WERI-Rb-1 (cell line): ENCODE results near the gene SPRR2D.
"Not testable (repeated sequence)": the region's sequence is repeated elsewhere in the genome, so short reads cannot be mapped to it uniquely, and the experiment has no call there.

Experiments used
- DNase-seq: peaks from one replicate; pipeline ENCODE4 v3.0.0-alpha.2; 2020
- H3K27ac ChIP-seq: fragments of 250-450 bp; sonication (Bioruptor Pico); 2 replicates; pipeline ENCODE4 v1.5.1; 2020; ENCODE audit warnings: mild to moderate bottlenecking, moderate library complexity
- H3K27me3 ChIP-seq: fragments of 250-450 bp; sonication (Bioruptor Pico); 2 replicates; pipeline ENCODE4 v1.5.1; 2021; ENCODE audit warnings: mild to moderate bottlenecking, low read depth, moderate library complexity; ENCODE audit not compliant: insufficient read depth, severe bottlenecking
- H3K36me3 ChIP-seq: fragments of 250-450 bp; sonication (Bioruptor Pico); 2 replicates; pipeline ENCODE4 v1.5.1; 2020; ENCODE audit warnings: mild to moderate bottlenecking, moderate library complexity
- H3K4me3 ChIP-seq: 2 replicates; pipeline ENCODE4 v1.5.1; 2011; ENCODE audit warnings: low read depth, mild to moderate bottlenecking, control low read depth, low read length
- H3K9me3 ChIP-seq: fragments of 250-450 bp; sonication (Bioruptor Pico); 2 replicates; pipeline ENCODE4 v1.5.1; 2021; ENCODE audit warnings: mild to moderate bottlenecking, moderate library complexity; ENCODE audit not compliant: severe bottlenecking
- TF ChIP-seq, protein P1 (sequence below): IDR thresholded peaks from 2 replicates; pipeline ENCODE4 v1.5.1; 2011; ENCODE audit warnings: low read depth, mild to moderate bottlenecking, control low read depth, inconsistent platforms, low read length

Gene SPRR2D

DNA sequence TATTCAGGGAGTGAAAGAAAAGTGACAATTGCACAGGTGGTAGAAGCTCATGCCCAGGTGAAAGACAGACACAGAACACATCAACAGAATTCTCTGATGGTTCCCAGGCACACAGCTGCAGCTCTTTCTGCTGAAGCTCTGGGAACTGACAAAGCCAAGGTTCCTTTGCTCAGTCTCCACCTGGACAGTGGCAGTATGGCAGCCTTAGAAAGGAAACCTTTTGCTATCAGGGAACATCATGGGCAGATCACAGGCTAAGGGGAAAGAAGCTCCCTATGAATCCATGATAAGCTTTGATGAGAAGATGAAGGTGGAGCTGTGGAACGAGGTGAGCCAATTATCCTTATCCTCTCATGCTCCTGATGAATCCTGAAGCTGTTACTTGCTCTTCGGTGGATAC is 29.3 kb upstream of the SPRR2D start:
- Histone ChIP-seq H3K27me3 (no peaks in the 10 kb centered on the region), H3K9me3 (no peaks in the 10 kb centered on the region), H3K36me3 (no peaks in the 10 kb centered on the region), H3K4me3 (no peak overlapping the region), H3K27ac (no peak overlapping the region)
- TF ChIP-seq, protein P1, sequence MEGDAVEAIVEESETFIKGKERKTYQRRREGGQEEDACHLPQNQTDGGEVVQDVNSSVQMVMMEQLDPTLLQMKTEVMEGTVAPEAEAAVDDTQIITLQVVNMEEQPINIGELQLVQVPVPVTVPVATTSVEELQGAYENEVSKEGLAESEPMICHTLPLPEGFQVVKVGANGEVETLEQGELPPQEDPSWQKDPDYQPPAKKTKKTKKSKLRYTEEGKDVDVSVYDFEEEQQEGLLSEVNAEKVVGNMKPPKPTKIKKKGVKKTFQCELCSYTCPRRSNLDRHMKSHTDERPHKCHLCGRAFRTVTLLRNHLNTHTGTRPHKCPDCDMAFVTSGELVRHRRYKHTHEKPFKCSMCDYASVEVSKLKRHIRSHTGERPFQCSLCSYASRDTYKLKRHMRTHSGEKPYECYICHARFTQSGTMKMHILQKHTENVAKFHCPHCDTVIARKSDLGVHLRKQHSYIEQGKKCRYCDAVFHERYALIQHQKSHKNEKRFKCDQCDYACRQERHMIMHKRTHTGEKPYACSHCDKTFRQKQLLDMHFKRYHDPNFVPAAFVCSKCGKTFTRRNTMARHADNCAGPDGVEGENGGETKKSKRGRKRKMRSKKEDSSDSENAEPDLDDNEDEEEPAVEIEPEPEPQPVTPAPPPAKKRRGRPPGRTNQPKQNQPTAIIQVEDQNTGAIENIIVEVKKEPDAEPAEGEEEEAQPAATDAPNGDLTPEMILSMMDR, result no peak
- no peak for DNase-seq

DNA sequence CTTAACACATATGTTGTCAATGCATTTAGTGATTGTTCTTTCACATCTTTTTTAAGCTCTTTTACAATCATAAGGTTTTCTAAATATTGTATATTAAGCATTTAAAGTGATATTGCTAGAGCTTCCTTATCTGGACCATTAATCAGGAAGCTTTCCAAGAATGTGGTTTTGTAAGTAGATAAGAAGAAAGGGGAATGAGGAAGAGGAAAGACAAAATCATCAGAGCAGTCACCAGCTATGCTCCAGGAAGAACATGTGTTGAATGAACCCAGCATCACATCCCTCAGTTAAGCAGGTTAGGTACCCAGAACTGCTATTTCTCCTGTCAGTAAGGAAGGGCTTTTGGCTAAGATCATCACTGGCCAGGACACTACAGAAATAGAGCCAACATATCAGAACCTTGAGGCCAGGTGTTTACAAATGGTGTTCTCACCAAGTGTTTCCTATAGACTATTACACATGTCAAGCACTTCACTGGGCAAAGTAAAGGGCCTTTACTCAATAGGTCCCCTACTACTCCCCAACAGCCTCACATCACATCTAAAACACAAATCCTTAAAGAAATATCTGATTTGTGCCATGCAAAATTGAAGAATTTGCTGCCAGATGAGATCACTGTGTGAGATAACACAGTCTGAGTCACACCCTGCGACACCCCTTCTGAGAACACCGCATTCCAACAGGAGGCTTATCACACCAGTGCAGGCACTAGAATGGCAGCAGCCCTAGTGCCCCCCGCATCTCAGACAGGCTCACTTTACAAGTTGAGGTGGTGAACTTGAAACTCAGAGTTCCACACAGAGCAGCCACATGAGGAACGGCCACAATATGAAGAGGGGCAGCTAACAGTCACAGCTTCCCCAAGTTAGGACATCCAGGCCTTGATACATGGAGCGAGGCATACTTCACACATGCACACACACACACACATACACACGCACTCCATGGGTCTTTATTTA is 18.2 kb upstream of the SPRR2D start:
- Histone ChIP-seq H3K9me3 (no peaks in the 10 kb centered on the region), H3K27ac (no peak overlapping the region), H3K36me3 (no peaks in the 10 kb centered on the region), H3K27me3 (no peaks in the 10 kb centered on the region), H3K4me3 (no peak overlapping the region)
- TF ChIP-seq, protein P1, result no peak
- no peak for DNase-seq

DNA sequence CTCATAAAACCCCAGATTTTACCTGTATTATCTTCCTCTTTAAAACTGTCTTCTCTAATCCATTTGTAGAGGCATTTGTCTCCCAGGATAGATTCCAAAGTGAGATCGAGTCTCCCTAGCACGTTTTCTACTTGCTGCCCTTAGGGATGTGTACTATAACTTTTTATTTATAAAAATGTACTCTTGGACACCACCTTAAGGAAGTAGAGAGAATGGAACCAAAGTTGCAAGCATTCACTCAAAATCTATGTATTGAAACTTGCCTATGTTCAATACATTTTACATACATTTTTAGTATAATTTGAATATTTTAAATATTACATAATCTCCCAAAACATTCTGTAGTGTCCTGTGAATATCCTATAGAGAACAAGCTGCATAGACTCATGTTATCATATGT is 17.2 kb upstream of the SPRR2D start:
- Histone ChIP-seq H3K4me3 (no peak overlapping the region), H3K36me3 (no peaks in the 10 kb centered on the region), H3K27ac (no peak overlapping the region), H3K27me3 (no peaks in the 10 kb centered on the region), H3K9me3 (no peaks in the 10 kb centered on the region)
- DNase-seq, result no peak
- TF ChIP-seq, protein P1, result no peak

DNA sequence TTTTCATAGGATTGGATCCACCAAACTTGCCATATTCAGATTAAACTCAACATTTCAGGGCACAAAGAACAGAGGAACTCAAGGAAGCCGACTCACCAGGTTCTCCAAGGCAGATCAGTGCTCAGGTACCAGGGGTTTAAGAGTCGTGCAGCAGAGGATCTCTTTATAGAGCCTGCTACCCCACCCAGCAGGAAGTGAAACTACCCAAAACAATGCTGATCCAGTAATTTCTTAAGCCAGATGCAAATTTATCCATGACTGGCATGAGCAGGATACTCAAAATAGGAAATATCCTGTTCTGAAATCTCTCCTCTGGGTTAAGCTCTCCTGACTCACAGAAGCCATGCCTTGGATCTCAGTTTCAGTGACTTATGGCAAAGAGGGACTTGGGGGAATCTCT is 16.5 kb upstream of the SPRR2D start, which contains the start of gene SPRR2A:
SPRR2A (minus strand) TSS at position 138 of the 400 bp plus-strand sequence. CDS start 777 bp downstream, outside the sequence.
- Histone ChIP-seq H3K4me3 (no peak within 1 kb of the TSS), H3K27me3 (no peaks in the 10 kb centered on the region), H3K9me3 (no peaks in the 10 kb centered on the region), H3K36me3 (no peaks in the 10 kb centered on the region), H3K27ac (no peak within 1 kb of the TSS)
- TF ChIP-seq, protein P1, result no peak
- DNase-seq, result no peak

DNA sequence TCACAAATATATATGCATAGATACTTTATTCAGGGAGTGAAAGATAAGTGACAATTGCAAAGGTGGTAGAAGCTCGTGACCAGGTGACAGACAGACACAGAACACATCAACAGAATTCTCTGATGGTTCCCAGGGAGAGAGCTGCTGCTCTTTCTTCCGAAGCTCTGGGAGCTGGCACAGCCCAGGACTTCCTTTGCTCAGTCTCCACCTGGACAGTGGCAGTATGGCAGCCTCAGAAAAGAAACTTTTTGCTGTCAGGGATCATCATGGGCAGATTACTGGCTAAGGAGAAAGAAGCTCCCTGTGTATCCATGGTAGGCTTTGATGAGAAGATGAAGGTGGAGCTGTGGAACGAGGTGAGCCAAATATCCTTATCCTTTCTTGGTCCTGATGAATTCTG is 15.2 kb upstream of the SPRR2D start:
- H3K4me3 ChIP-seq, result not testable (repeated sequence)

DNA sequence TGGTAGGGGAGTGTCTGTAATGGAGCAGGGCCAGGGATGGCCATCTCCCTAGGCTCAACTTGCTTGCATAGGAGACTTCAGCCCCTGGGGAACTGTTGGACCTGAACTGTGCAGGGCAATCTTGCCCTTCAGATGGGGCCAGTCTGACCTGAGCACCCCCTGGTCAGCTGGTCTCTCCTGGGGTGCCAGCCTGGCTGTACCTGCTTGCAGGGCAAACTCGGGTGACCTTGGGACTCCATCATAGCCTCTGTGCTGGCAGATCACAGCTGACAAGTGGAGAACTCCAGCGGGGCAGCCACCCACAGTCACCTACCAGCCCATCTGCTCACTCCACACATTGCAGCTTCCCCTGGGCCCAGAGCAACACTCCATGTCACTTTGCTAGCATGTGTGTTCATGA is 8.3 kb upstream of the SPRR2D start:
- no peak overlapping the region for H3K27ac ChIP-seq
- H3K4me3 ChIP-seq, result no peak overlapping the region
- H3K36me3 ChIP-seq, result no peaks in the 10 kb centered on the region
- TF ChIP-seq, protein P1, result no peak
- no peaks in the 10 kb centered on the region for H3K9me3 ChIP-seq
- no peak for DNase-seq
- H3K27me3 ChIP-seq, result no peaks in the 10 kb centered on the region

More for the DNA sequence above, 15.2 kb upstream of the SPRR2D start:
- DNase-seq, H3K27ac ChIP-seq, H3K36me3 ChIP-seq, H3K9me3 ChIP-seq, H3K27me3 ChIP-seq: not testable (repeated sequence)
